HG03196 (cell line): ENCODE results near the gene JAZF1.
"Not testable (repeated sequence)": the region's sequence is repeated elsewhere in the genome, so short reads cannot be mapped to it uniquely, and the experiment has no call there.

Experiments used
- ATAC-seq: cut with Tn5 transposase; IDR thresholded peaks from one replicate; pipeline ENCODE4 v1.9.1; 2021; ENCODE audit not compliant: unreplicated experiment

Gene JAZF1

GRCh38 chr7:28018020-28018419 is 162.6 kb downstream of the JAZF1 start:
- ATAC-seq = no peak

- ATAC-seq = no peak
Observed at GRCh38 chr7:28017372-28017771, 163.2 kb downstream of the JAZF1 start.

- ATAC-seq = no peak
Observed at GRCh38 chr7:28016297-28016696, 164.3 kb downstream of the JAZF1 start.

GRCh38 chr7:28015169-28015568 is 165.4 kb downstream of the JAZF1 start:
- ATAC-seq = no peak

GRCh38 chr7:28014340-28014739 is 166.3 kb downstream of the JAZF1 start:
- ATAC-seq = not testable (repeated sequence)

- ATAC-seq = no peak
Observed at GRCh38 chr7:28013441-28013840, 167.2 kb downstream of the JAZF1 start.

GRCh38 chr7:28013019-28013418 is 167.6 kb downstream of the JAZF1 start:
- ATAC-seq = no peak

GRCh38 chr7:28008911-28009310 is 171.7 kb downstream of the JAZF1 start:
- no peak for ATAC-seq

GRCh38 chr7:28008171-28008570 is 172.4 kb downstream of the JAZF1 start:
- no peak for ATAC-seq

GRCh38 chr7:28006491-28006890 is 174.1 kb downstream of the JAZF1 start:
- ATAC-seq = no peak

GRCh38 chr7:28005847-28006231 is 174.8 kb downstream of the JAZF1 start:
- no peak for ATAC-seq

- no peak for ATAC-seq
Observed at GRCh38 chr7:28005075-28005846, 175.3 kb downstream of the JAZF1 start.

- ATAC-seq = no peak
Observed at GRCh38 chr7:28003408-28003807, 177.2 kb downstream of the JAZF1 start.

GRCh38 chr7:28002638-28003037 is 178.0 kb downstream of the JAZF1 start:
- ATAC-seq = no peak

GRCh38 chr7:28001896-28002295 is 178.7 kb downstream of the JAZF1 start:
- ATAC-seq = no peak

- ATAC-seq = no peak
Observed at GRCh38 chr7:27999829-28000228, 180.8 kb downstream of the JAZF1 start.

- ATAC-seq = no peak
Observed at GRCh38 chr7:27998382-27998781, 182.2 kb downstream of the JAZF1 start.

- ATAC-seq = no peak
Observed at GRCh38 chr7:27997188-27997707, 183.3 kb downstream of the JAZF1 start.

GRCh38 chr7:27996141-27996540 is 184.5 kb downstream of the JAZF1 start:
- no peak for ATAC-seq

GRCh38 chr7:27995228-27995627 is 185.4 kb downstream of the JAZF1 start:
- no peak for ATAC-seq

GRCh38 chr7:27994639-27995038 is 186.0 kb downstream of the JAZF1 start:
- no peak for ATAC-seq

GRCh38 chr7:27992755-27993493 is 187.7 kb downstream of the JAZF1 start:
- ATAC-seq = no peak
